Loucy (cell line): ENCODE measurements around the gene ASMTL.

Source experiments
- CTCF ChIP-seq: fragments of 200-600 bp; sonication (generic); conservative IDR thresholded peaks from 2 replicates; pipeline ENCODE4 v1.5.1; 2014; ENCODE audit warnings: mild to moderate bottlenecking, antibody characterized with exemption, low read length
- EZH2phosphoT487 ChIP-seq: fragments of 200-600 bp; IDR thresholded peaks from 2 replicates; pipeline ENCODE4 v1.6.1; 2018; ENCODE audit warnings: antibody characterized with exemption, mild to moderate bottlenecking, moderate library complexity, borderline replicate concordance

GRCh38 chrX:1491851-1492349, 39.2 kb upstream of the ASMTL start:
- TF ChIP-seq CTCF (no peak), EZH2phosphoT487 (no peak)
